ENCODE results near the gene MARVELD3.

The MARVELD3 gene

GRCh38 chr16:71669926-71670536 is 44.0 kb downstream of the MARVELD3 start:
- Histone ChIP-seq H2AFZ (ENCODE audit: low read length) (no peak overlapping the region), H3K4me1 (ENCODE audit: insufficient read depth, low read length, poor library complexity, severe bottlenecking) (no peaks in the 10 kb centered on the region), H3K4me3 (ENCODE audit: low read length, poor library complexity, severe bottlenecking) (no peak overlapping the region), H4K20me1 (ENCODE audit: insufficient read depth, low read length, poor library complexity, severe bottlenecking) (no peaks in the 10 kb centered on the region), H3K27me3 (ENCODE audit: insufficient read depth, low read length, poor library complexity, severe bottlenecking) (no peaks in the 10 kb centered on the region), H3F3A (ENCODE audit: low read depth) (no peaks in the 10 kb centered on the region), H3K9me3 (ENCODE audit: insufficient read depth, low read depth, low read length) (no peaks in the 10 kb centered on the region), H3K36me3 (ENCODE audit: insufficient read depth, low read length) (peaks cover 61% of the 10 kb centered on the region), H3K79me2 (ENCODE audit: insufficient read depth, low read length) (no peaks in the 10 kb centered on the region), H3K4me2 (ENCODE audit: low read depth, low read length, poor library complexity, severe bottlenecking) (no peak overlapping the region), H3K9ac (ENCODE audit: low read depth, low read length, poor library complexity, severe bottlenecking) (no peak overlapping the region), H3K9me2 (replicated peaks; ENCODE audit: low read depth, low read length) (no peaks in the 10 kb centered on the region)
- no peak for TF ChIP-seq EZH2phosphoT487 (IDR thresholded peaks at IDR 0.05; ENCODE audit: borderline replicate concordance)
- no peak for TF ChIP-seq CTCF (conservative IDR thresholded peaks at IDR 0.05; ENCODE audit: low read length)

- Histone ChIP-seq H3K9ac (ENCODE audit: low read depth, low read length, poor library complexity, severe bottlenecking) (no peak overlapping the region), H3K36me3 (ENCODE audit: insufficient read depth, low read length) (peaks cover 58% of the 10 kb centered on the region), H2AFZ (ENCODE audit: low read length) (no peak overlapping the region), H3K4me3 (ENCODE audit: low read length, poor library complexity, severe bottlenecking) (no peak overlapping the region), H3K4me1 (ENCODE audit: insufficient read depth, low read length, poor library complexity, severe bottlenecking) (no peaks in the 10 kb centered on the region), H3K4me2 (ENCODE audit: low read depth, low read length, poor library complexity, severe bottlenecking) (no peak overlapping the region), H4K20me1 (ENCODE audit: insufficient read depth, low read length, poor library complexity, severe bottlenecking) (no peaks in the 10 kb centered on the region), H3K9me2 (replicated peaks; ENCODE audit: low read depth, low read length) (no peaks in the 10 kb centered on the region), H3F3A (ENCODE audit: low read depth) (no peaks in the 10 kb centered on the region), H3K27me3 (ENCODE audit: insufficient read depth, low read length, poor library complexity, severe bottlenecking) (no peaks in the 10 kb centered on the region), H3K79me2 (ENCODE audit: insufficient read depth, low read length) (no peaks in the 10 kb centered on the region), H3K9me3 (ENCODE audit: insufficient read depth, low read depth, low read length) (no peaks in the 10 kb centered on the region)
- TF ChIP-seq CTCF (conservative IDR thresholded peaks at IDR 0.05; ENCODE audit: low read length) = no peak
- no peak for TF ChIP-seq EZH2phosphoT487 (IDR thresholded peaks at IDR 0.05; ENCODE audit: borderline replicate concordance)
Measured at GRCh38 chr16:71670537-71670936, 44.6 kb downstream of the MARVELD3 start.

GRCh38 chr16:71671165-71671564 is 45.2 kb downstream of the MARVELD3 start:
- Histone ChIP-seq H3K9ac (ENCODE audit: low read depth, low read length, poor library complexity, severe bottlenecking) (no peak overlapping the region), H4K20me1 (ENCODE audit: insufficient read depth, low read length, poor library complexity, severe bottlenecking) (no peaks in the 10 kb centered on the region), H3K4me1 (ENCODE audit: insufficient read depth, low read length, poor library complexity, severe bottlenecking) (no peaks in the 10 kb centered on the region), H3K27me3 (ENCODE audit: insufficient read depth, low read length, poor library complexity, severe bottlenecking) (no peaks in the 10 kb centered on the region), H3K4me2 (ENCODE audit: low read depth, low read length, poor library complexity, severe bottlenecking) (no peak overlapping the region), H3K9me3 (ENCODE audit: insufficient read depth, low read depth, low read length) (no peaks in the 10 kb centered on the region), H3K36me3 (ENCODE audit: insufficient read depth, low read length) (peaks cover 52% of the 10 kb centered on the region; the same call in 1 of the 2 replicates), H2AFZ (ENCODE audit: low read length) (no peak overlapping the region), H3K9me2 (replicated peaks; ENCODE audit: low read depth, low read length) (no peaks in the 10 kb centered on the region), H3K4me3 (ENCODE audit: low read length, poor library complexity, severe bottlenecking) (no peak overlapping the region), H3F3A (ENCODE audit: low read depth) (no peaks in the 10 kb centered on the region), H3K79me2 (ENCODE audit: insufficient read depth, low read length) (no peaks in the 10 kb centered on the region)
- TF ChIP-seq EZH2phosphoT487 (IDR thresholded peaks at IDR 0.05; ENCODE audit: borderline replicate concordance) (no peak), CTCF (conservative IDR thresholded peaks at IDR 0.05; ENCODE audit: low read length) (no peak)

All from Loucy (cell line).